Stimulated activated CD4-positive, alpha-beta T cell treated with anti-CD3 and anti-CD28 coated beads, TNF-alpha, amount 100 ng/mL, for 4 hours (primary cell): Measurements from ENCODE around the gene THUMPD3.

Source experiments
- DNase-seq, 3 experiments: peaks; one replicate each; pipeline ENCODE4 v3.0.0-alpha.2; 2020; ENCODE audit warnings: low read depth in 3 of 3

The THUMPD3 gene

GRCh38 chr3:9420850-9421549 is 58.1 kb downstream of the THUMPD3 start:
- no peak for DNase-seq

GRCh38 chr3:9422712-9423424 is 60.0 kb downstream of the THUMPD3 start:
- DNase-seq, result no peak

GRCh38 chr3:9428411-9428810 is 65.6 kb downstream of the THUMPD3 start:
- DNase-seq, result no peak

GRCh38 chr3:9430733-9431132 is 67.9 kb downstream of the THUMPD3 start:
- DNase-seq, result no peak

GRCh38 chr3:9433627-9434521 is 71.0 kb downstream of the THUMPD3 start:
- DNase-seq, result no peak

GRCh38 chr3:9435316-9435715 is 72.5 kb downstream of the THUMPD3 start:
- no peak for DNase-seq
